CD4-positive, alpha-beta T cell treated with Interleukin-1 beta for 1 hour (primary cell): ENCODE data around the gene KRTAP20-3.

Experiments
- DNase-seq, 2 donors: peaks; one replicate each; pipeline ENCODE4 v3.0.0-alpha.2; 2020 to 2022

Gene KRTAP20-3

GRCh38 chr21:30642564-30642963, at the start of gene KRTAP20-3:
Gene KRTAP20-3, plus strand, starts transcription at chr21:30642864.
- no peak for DNase-seq

- DNase-seq: no peak
Measured at GRCh38 chr21:30598802-30599201, 43.9 kb upstream of the KRTAP20-3 start, which contains the start of gene KRTAP6-2. Gene KRTAP6-2, minus strand, starts transcription at chr21:30598902. Its CDS starts 28 bp downstream, at chr21:30598874.

GRCh38 chr21:30600787-30601186, 41.9 kb upstream of the KRTAP20-3 start, which contains the start of gene KRTAP22-1:
Gene KRTAP22-1, plus strand, starts transcription at chr21:30601087.
- DNase-seq: no peak

- no peak for DNase-seq
Measured at GRCh38 chr21:30605968-30606367, 36.7 kb upstream of the KRTAP20-3 start.

- DNase-seq: no peak
Measured at GRCh38 chr21:30612132-30612531, 30.5 kb upstream of the KRTAP20-3 start.

- no peak for DNase-seq
Measured at GRCh38 chr21:30613836-30614235, 28.8 kb upstream of the KRTAP20-3 start, which contains the start of gene KRTAP6-1. Gene KRTAP6-1, minus strand, starts transcription at chr21:30613930. Its CDS starts 26 bp downstream, at chr21:30613904.

GRCh38 chr21:30615199-30615598, 27.5 kb upstream of the KRTAP20-3 start:
- no peak for DNase-seq

- no peak for DNase-seq
Measured at GRCh38 chr21:30616125-30616524, 26.5 kb upstream of the KRTAP20-3 start, which contains the start of gene KRTAP20-1. Gene KRTAP20-1, plus strand, starts transcription at chr21:30616425. Its CDS starts 30 bp downstream, at chr21:30616455.

- DNase-seq: no peak
Measured at GRCh38 chr21:30620080-30620479, 22.6 kb upstream of the KRTAP20-3 start.

- no peak for DNase-seq
Measured at GRCh38 chr21:30620522-30620921, 22.1 kb upstream of the KRTAP20-3 start, which contains the start of gene KRTAP20-4. Gene KRTAP20-4, plus strand, starts transcription at chr21:30620627.

GRCh38 chr21:30623362-30623761, 19.3 kb upstream of the KRTAP20-3 start:
- no peak for DNase-seq

- no peak for DNase-seq
Measured at GRCh38 chr21:30625449-30626165, 17.1 kb upstream of the KRTAP20-3 start.

GRCh38 chr21:30628109-30628508, 14.6 kb upstream of the KRTAP20-3 start:
- no peak for DNase-seq

- no peak for DNase-seq
Measured at GRCh38 chr21:30629200-30629599, 13.5 kb upstream of the KRTAP20-3 start.

GRCh38 chr21:30634906-30635305, 7.8 kb upstream of the KRTAP20-3 start, which contains the start of gene KRTAP20-2:
Gene KRTAP20-2, plus strand, starts transcription at chr21:30635206. Its CDS starts 58 bp downstream, at chr21:30635264.
- no peak for DNase-seq

- DNase-seq: no peak
Measured at GRCh38 chr21:30638686-30639085, 4.0 kb upstream of the KRTAP20-3 start.

- DNase-seq: no peak
Measured at GRCh38 chr21:30646904-30647414, 4.3 kb downstream of the KRTAP20-3 start.

GRCh38 chr21:30652891-30653290, 10.2 kb downstream of the KRTAP20-3 start:
- DNase-seq: no peak

- DNase-seq: no peak
Measured at GRCh38 chr21:30668776-30669175, 26.1 kb downstream of the KRTAP20-3 start.

GRCh38 chr21:30672985-30673650, 30.5 kb downstream of the KRTAP20-3 start:
- DNase-seq: no peak

- DNase-seq: no peak
Measured at GRCh38 chr21:30674312-30674711, 31.6 kb downstream of the KRTAP20-3 start.

GRCh38 chr21:30676737-30677136, 34.1 kb downstream of the KRTAP20-3 start:
- no peak for DNase-seq

- DNase-seq: no peak
Measured at GRCh38 chr21:30680586-30680985, 37.9 kb downstream of the KRTAP20-3 start.

GRCh38 chr21:30684506-30684905, 41.8 kb downstream of the KRTAP20-3 start:
- DNase-seq: no peak
